ENCODE measurements around the gene DNM1. TPM values are rescaled to one million over a fixed set of nuclear protein-coding genes. Genes with fewer than 3 reads are reported as not detected.

DNM1 gene
- total RNA-seq, 1 donor from 2014 or later = 30.1 TPM

DNA sequence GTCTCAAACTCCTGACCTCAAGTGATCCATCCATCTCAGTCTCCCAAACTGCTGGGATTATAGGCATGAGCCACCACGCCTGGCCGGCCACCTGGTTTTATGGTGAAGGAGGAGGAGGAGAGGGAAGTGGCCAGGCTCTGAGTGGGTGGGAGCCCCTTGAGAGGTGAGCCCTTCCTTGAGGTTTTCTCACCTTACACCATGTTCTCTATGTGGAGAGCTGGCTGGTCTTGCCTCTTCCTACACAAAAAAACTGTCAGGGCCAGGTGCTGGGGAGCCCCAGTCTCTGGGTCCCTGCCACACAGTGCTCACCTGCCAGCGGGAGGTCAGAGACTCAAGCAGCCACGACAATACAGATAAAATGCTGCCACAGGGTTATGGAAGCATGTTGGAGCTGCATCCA, 91.0 kb downstream of the DNM1 start:
- H3K4me3 ChIP-seq = no peak overlapping the region
- H3K36me3 ChIP-seq = no peaks in the 10 kb centered on the region
- no peaks in the 10 kb centered on the region for H3K79me2 ChIP-seq (ENCODE audit: low read depth)
- H3K36me3 Mint-ChIP-seq = no peaks in the 10 kb centered on the region
- no peaks in the 10 kb centered on the region for H3K9me3 ChIP-seq (ENCODE audit: low read depth)
- no peaks in the 10 kb centered on the region for H3K27me3 ChIP-seq
- H4K20me1 ChIP-seq (ENCODE audit: low read depth) = no peaks in the 10 kb centered on the region
- no peak overlapping the region for H3K4me3 Mint-ChIP-seq
- TF ChIP-seq EZH2 (IDR thresholded peaks at IDR 0.05) = no peak
- H3K4me1 Mint-ChIP-seq = peaks cover 7% of the 10 kb centered on the region
- H3K27me3 Mint-ChIP-seq (ENCODE audit: insufficient read depth, low read depth) = no peaks in the 10 kb centered on the region
- H3K27ac Mint-ChIP-seq = no peak overlapping the region
- H3K9ac ChIP-seq = no peak overlapping the region
- H3K4me2 ChIP-seq = no peak overlapping the region
- no peak overlapping the region for H3K27ac ChIP-seq
- DNase-seq (ENCODE audit: low spot score) = no peak
- no peak overlapping the region for H2AFZ ChIP-seq (replicated peaks)
- no peaks in the 10 kb centered on the region for H3K9me3 Mint-ChIP-seq
- no peaks in the 10 kb centered on the region for H3K4me1 ChIP-seq
- H3F3A ChIP-seq (ENCODE audit: low read depth) = no peaks in the 10 kb centered on the region

DNA sequence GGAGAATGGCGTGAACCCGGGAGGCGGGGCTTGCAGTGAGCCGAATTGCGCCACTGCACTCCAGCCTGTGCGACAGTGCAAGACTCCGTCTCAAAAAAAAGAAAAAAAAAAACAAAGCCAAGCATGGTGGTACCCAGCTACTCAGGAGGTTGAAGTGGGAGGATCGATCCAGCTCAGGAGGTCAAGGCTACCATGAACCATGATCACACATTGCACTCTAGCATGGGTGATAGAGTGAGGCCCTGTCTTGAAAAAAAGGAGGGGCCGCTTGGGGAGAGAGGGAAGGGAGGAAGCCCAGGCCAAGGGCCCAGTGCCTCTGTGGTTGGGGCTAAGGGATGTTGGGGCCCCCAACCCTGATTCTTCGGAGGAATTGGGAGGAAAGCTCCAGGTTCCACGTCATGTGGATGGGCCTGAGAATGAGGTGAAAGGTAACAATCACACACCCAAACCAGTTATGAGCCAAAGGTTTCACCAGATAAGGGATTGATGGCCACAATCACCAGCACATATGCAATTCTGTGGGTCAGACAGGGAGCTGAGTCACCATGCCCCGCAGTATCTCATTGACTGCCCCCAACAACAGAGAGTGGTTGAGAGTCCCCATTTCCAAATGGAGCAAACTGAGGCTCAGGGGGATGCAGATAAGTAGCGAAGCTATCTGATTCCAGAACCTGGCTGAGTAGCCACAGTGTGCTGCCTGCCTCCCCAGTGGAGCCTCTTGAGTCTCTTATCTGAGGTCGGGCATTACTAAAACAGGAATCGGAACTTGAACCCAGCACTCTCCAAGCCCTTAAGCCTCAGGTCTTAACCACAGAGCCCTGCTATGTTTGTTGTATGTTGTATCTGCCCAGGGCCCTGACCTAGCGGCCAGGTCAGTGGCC, 93.4 kb downstream of the DNM1 start:
- no peak overlapping the region for H3K4me2 ChIP-seq
- peaks cover 7% of the 10 kb centered on the region for H3K4me1 Mint-ChIP-seq
- no peak overlapping the region for H3K27ac Mint-ChIP-seq
- no peak overlapping the region for H3K4me3 ChIP-seq
- no peaks in the 10 kb centered on the region for H3K9me3 Mint-ChIP-seq
- H2AFZ ChIP-seq (replicated peaks) = no peak overlapping the region
- no peaks in the 10 kb centered on the region for H3K27me3 ChIP-seq
- no peaks in the 10 kb centered on the region for H3K79me2 ChIP-seq (ENCODE audit: low read depth)
- no peak overlapping the region for H3K27ac ChIP-seq
- H3K27me3 Mint-ChIP-seq (ENCODE audit: insufficient read depth, low read depth) = peaks cover 3% of the 10 kb centered on the region
- no peaks in the 10 kb centered on the region for H4K20me1 ChIP-seq (ENCODE audit: low read depth)
- H3K4me1 ChIP-seq = no peaks in the 10 kb centered on the region
- H3K9ac ChIP-seq = no peak overlapping the region
- no peaks in the 10 kb centered on the region for H3K36me3 ChIP-seq
- no peak for DNase-seq (ENCODE audit: low spot score)
- H3K36me3 Mint-ChIP-seq = no peaks in the 10 kb centered on the region
- H3K4me3 Mint-ChIP-seq = no peak overlapping the region
- TF ChIP-seq EZH2 (IDR thresholded peaks at IDR 0.05) = no peak
- TF ChIP-seq, protein P1, sequence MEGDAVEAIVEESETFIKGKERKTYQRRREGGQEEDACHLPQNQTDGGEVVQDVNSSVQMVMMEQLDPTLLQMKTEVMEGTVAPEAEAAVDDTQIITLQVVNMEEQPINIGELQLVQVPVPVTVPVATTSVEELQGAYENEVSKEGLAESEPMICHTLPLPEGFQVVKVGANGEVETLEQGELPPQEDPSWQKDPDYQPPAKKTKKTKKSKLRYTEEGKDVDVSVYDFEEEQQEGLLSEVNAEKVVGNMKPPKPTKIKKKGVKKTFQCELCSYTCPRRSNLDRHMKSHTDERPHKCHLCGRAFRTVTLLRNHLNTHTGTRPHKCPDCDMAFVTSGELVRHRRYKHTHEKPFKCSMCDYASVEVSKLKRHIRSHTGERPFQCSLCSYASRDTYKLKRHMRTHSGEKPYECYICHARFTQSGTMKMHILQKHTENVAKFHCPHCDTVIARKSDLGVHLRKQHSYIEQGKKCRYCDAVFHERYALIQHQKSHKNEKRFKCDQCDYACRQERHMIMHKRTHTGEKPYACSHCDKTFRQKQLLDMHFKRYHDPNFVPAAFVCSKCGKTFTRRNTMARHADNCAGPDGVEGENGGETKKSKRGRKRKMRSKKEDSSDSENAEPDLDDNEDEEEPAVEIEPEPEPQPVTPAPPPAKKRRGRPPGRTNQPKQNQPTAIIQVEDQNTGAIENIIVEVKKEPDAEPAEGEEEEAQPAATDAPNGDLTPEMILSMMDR (IDR thresholded peaks at IDR 0.05) = no peak
- TF ChIP-seq EZH2phosphoT487 (IDR thresholded peaks at IDR 0.05) = no peak
- no peaks in the 10 kb centered on the region for H3K9me3 ChIP-seq (ENCODE audit: low read depth)
- no peaks in the 10 kb centered on the region for H3F3A ChIP-seq (ENCODE audit: low read depth)

DNA sequence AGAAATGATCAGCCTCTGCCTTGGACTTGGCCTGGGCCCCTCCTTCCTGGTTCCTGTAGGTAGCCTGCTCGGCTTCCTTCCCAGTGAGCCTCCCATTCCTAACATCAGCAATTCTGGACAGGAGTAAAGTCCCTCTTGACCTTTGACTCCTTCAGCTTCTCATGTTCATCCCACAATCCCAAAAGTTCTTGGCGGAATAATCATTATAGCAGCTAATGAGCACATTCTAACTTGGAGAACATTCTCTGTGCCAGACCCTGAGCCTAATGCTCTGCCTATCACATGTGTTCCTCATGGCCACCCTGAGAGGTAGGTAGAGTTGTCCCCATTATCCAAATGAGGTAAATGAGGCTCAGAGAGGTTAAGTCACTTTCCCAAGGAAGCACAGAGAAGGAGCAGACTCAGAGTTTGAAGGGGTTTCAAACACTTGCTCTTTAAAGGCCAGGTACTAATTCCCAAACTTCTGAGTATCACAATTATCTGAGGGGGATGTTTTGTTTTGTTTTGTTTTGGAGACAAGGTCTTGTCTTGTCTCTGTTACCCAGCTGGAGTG, 94.1 kb downstream of the DNM1 start:
- TF ChIP-seq EZH2 (IDR thresholded peaks at IDR 0.05) (no peak), EZH2phosphoT487 (IDR thresholded peaks at IDR 0.05) (no peak)
- TF ChIP-seq, protein P1 (IDR thresholded peaks at IDR 0.05) = no peak
- Mint-ChIP-seq H3K27me3 (ENCODE audit: insufficient read depth, low read depth) (peaks cover 3% of the 10 kb centered on the region), H3K4me1 (peaks cover 7% of the 10 kb centered on the region), H3K4me3 (no peak overlapping the region), H3K27ac (peak overlapping the region; percentile 33), H3K36me3 (no peaks in the 10 kb centered on the region), H3K9me3 (no peaks in the 10 kb centered on the region)
- H3K9ac ChIP-seq = no peak overlapping the region
- no peaks in the 10 kb centered on the region for H4K20me1 ChIP-seq (ENCODE audit: low read depth)
- no peaks in the 10 kb centered on the region for H3K27me3 ChIP-seq
- H3K4me1 ChIP-seq = no peaks in the 10 kb centered on the region
- no peaks in the 10 kb centered on the region for H3F3A ChIP-seq (ENCODE audit: low read depth)
- no peak overlapping the region for H3K4me3 ChIP-seq
- H3K79me2 ChIP-seq (ENCODE audit: low read depth) = no peaks in the 10 kb centered on the region
- no peaks in the 10 kb centered on the region for H3K9me3 ChIP-seq (ENCODE audit: low read depth)
- H3K4me2 ChIP-seq = no peak overlapping the region
- no peak for DNase-seq (ENCODE audit: low spot score)
- H2AFZ ChIP-seq (replicated peaks) = no peak overlapping the region
- no peaks in the 10 kb centered on the region for H3K36me3 ChIP-seq
- H3K27ac ChIP-seq = no peak overlapping the region

All from neural progenitor cell (in vitro differentiated cells).